ENCODE measurements around the gene ANAPC5.
A peak's percentile ranks its signal among the peaks of the same experiment; 100 is the strongest.
"Not testable (repeated sequence)": the region's sequence is repeated elsewhere in the genome, so short reads cannot be mapped to it uniquely, and the experiment has no call there.

The ANAPC5 gene
- total RNA-seq: 184 reads per million, percentile 91 among the genes with 10 or more reads in this experiment

- peak; percentile 86 for DNase-seq
Observed at GRCh38 chr12:121351820-121352681, at the start of gene ANAPC5. ANAPC5 (minus strand) TSS chr12:121352411; CDS start chr12:121352340, 71 bp downstream.

GRCh38 chr12:121400332-121401139, 48.3 kb upstream of the ANAPC5 start:
- peak; percentile 47 for DNase-seq

- DNase-seq: peak; percentile 97
Observed at GRCh38 chr12:121399391-121400331, 47.5 kb upstream of the ANAPC5 start, which contains the start of gene RNF34. RNF34 (plus strand) TSS chr12:121400118; CDS start chr12:121400213, 95 bp downstream.

GRCh38 chr12:121398355-121398754, 46.1 kb upstream of the ANAPC5 start:
- DNase-seq: no peak

- no peak for DNase-seq
Observed at GRCh38 chr12:121397521-121397920, 45.3 kb upstream of the ANAPC5 start.

- no peak for DNase-seq
Observed at GRCh38 chr12:121392325-121392716, 40.1 kb upstream of the ANAPC5 start.

- DNase-seq: no peak
Observed at GRCh38 chr12:121391619-121392324, 39.6 kb upstream of the ANAPC5 start.

- DNase-seq: no peak
Observed at GRCh38 chr12:121390856-121391255, 38.6 kb upstream of the ANAPC5 start.

- no peak for DNase-seq
Observed at GRCh38 chr12:121388421-121388981, 36.3 kb upstream of the ANAPC5 start.

- not testable (repeated sequence) for DNase-seq
Observed at GRCh38 chr12:121384891-121385290, 32.7 kb upstream of the ANAPC5 start.

GRCh38 chr12:121383601-121384021, 31.4 kb upstream of the ANAPC5 start:
- no peak for DNase-seq

- no peak for DNase-seq
Observed at GRCh38 chr12:121379945-121380344, 27.7 kb upstream of the ANAPC5 start.

- no peak for DNase-seq
Observed at GRCh38 chr12:121378736-121379135, 26.5 kb upstream of the ANAPC5 start.

GRCh38 chr12:121376754-121377697, 24.8 kb upstream of the ANAPC5 start:
- no peak for DNase-seq

GRCh38 chr12:121374945-121375584, 22.9 kb upstream of the ANAPC5 start:
- DNase-seq: not testable (repeated sequence)

GRCh38 chr12:121374336-121374735, 22.1 kb upstream of the ANAPC5 start:
- DNase-seq: not testable (repeated sequence)

- DNase-seq: no peak
Observed at GRCh38 chr12:121373755-121374154, 21.5 kb upstream of the ANAPC5 start.

GRCh38 chr12:121371404-121371803, 19.2 kb upstream of the ANAPC5 start:
- no peak for DNase-seq

- no peak for DNase-seq
Observed at GRCh38 chr12:121366063-121366459, 13.8 kb upstream of the ANAPC5 start.

All from effector CD4-positive, alpha-beta T cell (primary cell).